ENCODE results near the gene HNRNPA1.
A peak's percentile ranks its signal among the peaks of the same experiment; 100 is the strongest.
"Not testable (repeated sequence)": the region's sequence is repeated elsewhere in the genome, so short reads cannot be mapped to it uniquely, and the experiment has no call there.

The HNRNPA1 gene

GRCh38 chr12:54280468-54281260 lies at the start of gene HNRNPA1:
HNRNPA1 (plus strand) TSS chr12:54280726; CDS start chr12:54280808, 82 bp downstream.
- H3K27me3 ChIP-seq (ENCODE audit: control insufficient read depth, insufficient read depth, low read length) = no peaks in the 10 kb centered on the region
- peak within 1 kb of the TSS; percentile 97 for H3K27ac ChIP-seq (ENCODE audit: low read depth, low read length)
- peaks cover 60% of the 10 kb centered on the region for H3K36me3 ChIP-seq (ENCODE audit: control insufficient read depth, insufficient read depth, low read length)
- peaks cover 24% of the 10 kb centered on the region for H3K4me1 ChIP-seq (ENCODE audit: control insufficient read depth, insufficient read depth, low read length)
- H3K4me3 ChIP-seq (ENCODE audit: low read depth, low read length) = peak within 1 kb of the TSS; percentile 95
- peak within 1 kb of the TSS; percentile 100 for H3K9ac ChIP-seq (ENCODE audit: low read depth, low read length)
- no peaks in the 10 kb centered on the region for H3K9me3 ChIP-seq (ENCODE audit: control insufficient read depth, insufficient read depth, low read length)

GRCh38 chr12:54231269-54231668 lies 49.3 kb upstream of the HNRNPA1 start:
- H3K27me3 ChIP-seq (ENCODE audit: control insufficient read depth, insufficient read depth, low read length); H3K36me3 ChIP-seq (ENCODE audit: control insufficient read depth, insufficient read depth, low read length); H3K9me3 ChIP-seq (ENCODE audit: control insufficient read depth, insufficient read depth, low read length); H3K27ac ChIP-seq (ENCODE audit: low read depth, low read length); H3K9ac ChIP-seq (ENCODE audit: low read depth, low read length); H3K4me1 ChIP-seq (ENCODE audit: control insufficient read depth, insufficient read depth, low read length); H3K4me3 ChIP-seq (ENCODE audit: low read depth, low read length): not testable (repeated sequence)

GRCh38 chr12:54232790-54233189 lies 47.7 kb upstream of the HNRNPA1 start:
- no peak overlapping the region for H3K9ac ChIP-seq (ENCODE audit: low read depth, low read length)
- H3K27me3 ChIP-seq (ENCODE audit: control insufficient read depth, insufficient read depth, low read length) = no peaks in the 10 kb centered on the region
- H3K4me3 ChIP-seq (ENCODE audit: low read depth, low read length) = no peak overlapping the region
- H3K36me3 ChIP-seq (ENCODE audit: control insufficient read depth, insufficient read depth, low read length) = peaks cover 19% of the 10 kb centered on the region; the same call in 1 of the 2 replicates
- peaks cover 5% of the 10 kb centered on the region; the same call in 1 of the 2 replicates for H3K4me1 ChIP-seq (ENCODE audit: control insufficient read depth, insufficient read depth, low read length)
- no peaks in the 10 kb centered on the region for H3K9me3 ChIP-seq (ENCODE audit: control insufficient read depth, insufficient read depth, low read length)
- H3K27ac ChIP-seq (ENCODE audit: low read depth, low read length) = peak overlapping the region; percentile 43

GRCh38 chr12:54238531-54238930 lies 42.0 kb upstream of the HNRNPA1 start:
- H3K36me3 ChIP-seq (ENCODE audit: control insufficient read depth, insufficient read depth, low read length) = peaks cover 61% of the 10 kb centered on the region

GRCh38 chr12:54239620-54240019 lies 40.9 kb upstream of the HNRNPA1 start:
- Histone ChIP-seq H3K27me3 (ENCODE audit: control insufficient read depth, insufficient read depth, low read length) (no peaks in the 10 kb centered on the region), H3K4me1 (ENCODE audit: control insufficient read depth, insufficient read depth, low read length) (no peaks in the 10 kb centered on the region), H3K4me3 (ENCODE audit: low read depth, low read length) (no peak overlapping the region), H3K27ac (ENCODE audit: low read depth, low read length) (no peak overlapping the region), H3K9me3 (ENCODE audit: control insufficient read depth, insufficient read depth, low read length) (no peaks in the 10 kb centered on the region), H3K36me3 (ENCODE audit: control insufficient read depth, insufficient read depth, low read length) (peaks cover 71% of the 10 kb centered on the region), H3K9ac (ENCODE audit: low read depth, low read length) (no peak overlapping the region)

More at GRCh38 chr12:54238531-54238930, 42.0 kb upstream of the HNRNPA1 start:
- H3K9me3 ChIP-seq (ENCODE audit: control insufficient read depth, insufficient read depth, low read length) = no peaks in the 10 kb centered on the region
- H3K4me1 ChIP-seq (ENCODE audit: control insufficient read depth, insufficient read depth, low read length) = no peaks in the 10 kb centered on the region
- no peak overlapping the region for H3K4me3 ChIP-seq (ENCODE audit: low read depth, low read length)
- no peak overlapping the region for H3K9ac ChIP-seq (ENCODE audit: low read depth, low read length)
- H3K27me3 ChIP-seq (ENCODE audit: control insufficient read depth, insufficient read depth, low read length) = no peaks in the 10 kb centered on the region
- H3K27ac ChIP-seq (ENCODE audit: low read depth, low read length) = no peak overlapping the region

GRCh38 chr12:54240129-54240528 lies 40.4 kb upstream of the HNRNPA1 start:
- H3K27me3 ChIP-seq (ENCODE audit: control insufficient read depth, insufficient read depth, low read length) = no peaks in the 10 kb centered on the region
- H3K27ac ChIP-seq (ENCODE audit: low read depth, low read length) = no peak overlapping the region
- H3K4me3 ChIP-seq (ENCODE audit: low read depth, low read length) = no peak overlapping the region
- peaks cover 76% of the 10 kb centered on the region for H3K36me3 ChIP-seq (ENCODE audit: control insufficient read depth, insufficient read depth, low read length)
- no peaks in the 10 kb centered on the region for H3K9me3 ChIP-seq (ENCODE audit: control insufficient read depth, insufficient read depth, low read length)
- H3K4me1 ChIP-seq (ENCODE audit: control insufficient read depth, insufficient read depth, low read length) = no peaks in the 10 kb centered on the region
- no peak overlapping the region for H3K9ac ChIP-seq (ENCODE audit: low read depth, low read length)

GRCh38 chr12:54240971-54241588 lies 39.4 kb upstream of the HNRNPA1 start:
- no peak overlapping the region for H3K27ac ChIP-seq (ENCODE audit: low read depth, low read length)
- peaks cover 79% of the 10 kb centered on the region for H3K36me3 ChIP-seq (ENCODE audit: control insufficient read depth, insufficient read depth, low read length)
- H3K27me3 ChIP-seq (ENCODE audit: control insufficient read depth, insufficient read depth, low read length) = no peaks in the 10 kb centered on the region
- no peaks in the 10 kb centered on the region for H3K9me3 ChIP-seq (ENCODE audit: control insufficient read depth, insufficient read depth, low read length)
- no peak overlapping the region for H3K9ac ChIP-seq (ENCODE audit: low read depth, low read length)
- H3K4me1 ChIP-seq (ENCODE audit: control insufficient read depth, insufficient read depth, low read length) = no peaks in the 10 kb centered on the region
- no peak overlapping the region for H3K4me3 ChIP-seq (ENCODE audit: low read depth, low read length)

GRCh38 chr12:54246011-54246641 lies 34.4 kb upstream of the HNRNPA1 start:
- Histone ChIP-seq H3K9ac (ENCODE audit: low read depth, low read length) (no peak overlapping the region), H3K27ac (ENCODE audit: low read depth, low read length) (no peak overlapping the region), H3K36me3 (ENCODE audit: control insufficient read depth, insufficient read depth, low read length) (peaks cover 80% of the 10 kb centered on the region), H3K4me1 (ENCODE audit: control insufficient read depth, insufficient read depth, low read length) (no peaks in the 10 kb centered on the region), H3K27me3 (ENCODE audit: control insufficient read depth, insufficient read depth, low read length) (no peaks in the 10 kb centered on the region), H3K9me3 (ENCODE audit: control insufficient read depth, insufficient read depth, low read length) (no peaks in the 10 kb centered on the region), H3K4me3 (ENCODE audit: low read depth, low read length) (no peak overlapping the region)

- Histone ChIP-seq H3K27me3 (ENCODE audit: control insufficient read depth, insufficient read depth, low read length) (no peaks in the 10 kb centered on the region), H3K9me3 (ENCODE audit: control insufficient read depth, insufficient read depth, low read length) (no peaks in the 10 kb centered on the region), H3K27ac (ENCODE audit: low read depth, low read length) (no peak overlapping the region), H3K4me3 (ENCODE audit: low read depth, low read length) (no peak overlapping the region), H3K36me3 (ENCODE audit: control insufficient read depth, insufficient read depth, low read length) (peaks cover 79% of the 10 kb centered on the region), H3K9ac (ENCODE audit: low read depth, low read length) (no peak overlapping the region), H3K4me1 (ENCODE audit: control insufficient read depth, insufficient read depth, low read length) (no peaks in the 10 kb centered on the region)
Measured at GRCh38 chr12:54249489-54249888, 31.0 kb upstream of the HNRNPA1 start.

- peaks cover 80% of the 10 kb centered on the region for H3K36me3 ChIP-seq (ENCODE audit: control insufficient read depth, insufficient read depth, low read length)
Measured at GRCh38 chr12:54251667-54252284, 28.8 kb upstream of the HNRNPA1 start.

More at GRCh38 chr12:54251667-54252284, 28.8 kb upstream of the HNRNPA1 start:
- H3K27me3 ChIP-seq (ENCODE audit: control insufficient read depth, insufficient read depth, low read length) = no peaks in the 10 kb centered on the region
- no peaks in the 10 kb centered on the region for H3K9me3 ChIP-seq (ENCODE audit: control insufficient read depth, insufficient read depth, low read length)
- no peak overlapping the region for H3K4me3 ChIP-seq (ENCODE audit: low read depth, low read length)
- H3K9ac ChIP-seq (ENCODE audit: low read depth, low read length) = no peak overlapping the region
- no peak overlapping the region for H3K27ac ChIP-seq (ENCODE audit: low read depth, low read length)
- H3K4me1 ChIP-seq (ENCODE audit: control insufficient read depth, insufficient read depth, low read length) = no peaks in the 10 kb centered on the region
